Measurements from ENCODE around the gene CDC42.

CDC42 gene

GRCh38 chr1:22038036-22038435 is 14.5 kb upstream of the CDC42 start:
- Histone ChIP-seq H3K23ac (ENCODE audit: low read length in 2 of 2) (no peak overlapping the region), H3K27me3 (ENCODE audit: control insufficient read depth in 1 of 2, insufficient read depth in 1 of 2, low read length in 2 of 2) (no peaks in the 10 kb centered on the region), H3K4me2 (ENCODE audit: low read length, poor library complexity, severe bottlenecking) (no peak overlapping the region), H3K79me1 (replicated peaks; ENCODE audit: low read length, poor library complexity, severe bottlenecking) (no peaks in the 10 kb centered on the region), H2AK5ac (ENCODE audit: low read length, severe bottlenecking) (no peak overlapping the region), H3K4me1 (ENCODE audit: control insufficient read depth, insufficient read depth, low read depth, low read length) (peaks cover 1% of the 10 kb centered on the region), H2BK5ac (ENCODE audit: low read depth, low read length, poor library complexity, severe bottlenecking) (no peak overlapping the region), H2BK120ac (ENCODE audit: low read depth, low read length) (no peak overlapping the region), H3K27ac (ENCODE audit: low read length, poor library complexity, severe bottlenecking) (no peak overlapping the region), H3K14ac (ENCODE audit: low read length in 2 of 2) (no peak overlapping the region), H2BK12ac (ENCODE audit: low read length in 2 of 2) (peak overlapping the region in 1 of 2 experiments; percentile 37), H3K36me3 (ENCODE audit: control insufficient read depth in 1 of 2, insufficient read depth in 2 of 2, low read depth in 1 of 2, low read length in 2 of 2) (no peaks in the 10 kb centered on the region), H3K9me3 (ENCODE audit: control insufficient read depth, low read length) (no peaks in the 10 kb centered on the region), H2AFZ (ENCODE audit: low read depth, low read length) (no peak overlapping the region), H3K18ac (ENCODE audit: low read depth in 1 of 2, low read length in 2 of 2) (no peak overlapping the region), H3K9ac (ENCODE audit: low read length) (no peak overlapping the region), H3K4me3 (ENCODE audit: insufficient read depth in 1 of 2, low read depth in 1 of 2, low read length in 2 of 2) (no peak overlapping the region), H3K4ac (ENCODE audit: low read depth in 1 of 2, low read length in 2 of 2) (no peak overlapping the region), H2BK15ac (ENCODE audit: low read depth, poor library complexity, severe bottlenecking) (no peak overlapping the region), H4K91ac (ENCODE audit: low read length) (no peak overlapping the region), H4K8ac (ENCODE audit: low read length) (no peak overlapping the region)
- DNase-seq = no peak
- 96% methylated on average over 5 of the region's 5 CpGs for WGBS

GRCh38 chr1:22039594-22040285 is 12.8 kb upstream of the CDC42 start:
- Histone ChIP-seq H2BK12ac (ENCODE audit: low read length in 2 of 2) (peak overlapping the region in 1 of 2 experiments; percentile 57), H3K9ac (ENCODE audit: low read length) (no peak overlapping the region), H2BK15ac (ENCODE audit: low read depth, poor library complexity, severe bottlenecking) (no peak overlapping the region), H3K36me3 (ENCODE audit: control insufficient read depth in 1 of 2, insufficient read depth in 2 of 2, low read depth in 1 of 2, low read length in 2 of 2) (no peaks in the 10 kb centered on the region), H3K9me3 (ENCODE audit: control insufficient read depth, low read length) (no peaks in the 10 kb centered on the region), H4K8ac (ENCODE audit: low read length) (no peak overlapping the region), H3K27ac (ENCODE audit: low read length, poor library complexity, severe bottlenecking) (no peak overlapping the region), H2BK120ac (ENCODE audit: low read depth, low read length) (no peak overlapping the region), H3K79me1 (replicated peaks; ENCODE audit: low read length, poor library complexity, severe bottlenecking) (no peaks in the 10 kb centered on the region), H3K27me3 (ENCODE audit: control insufficient read depth in 1 of 2, insufficient read depth in 1 of 2, low read length in 2 of 2) (no peaks in the 10 kb centered on the region), H2AFZ (ENCODE audit: low read depth, low read length) (peak overlapping the region; percentile 51), H3K18ac (ENCODE audit: low read depth in 1 of 2, low read length in 2 of 2) (peak overlapping the region; percentile 23 to 78), H3K4me1 (ENCODE audit: control insufficient read depth, insufficient read depth, low read depth, low read length) (peaks cover 7% of the 10 kb centered on the region), H3K23ac (ENCODE audit: low read length in 2 of 2) (no peak overlapping the region), H4K91ac (ENCODE audit: low read length) (no peak overlapping the region), H2BK5ac (ENCODE audit: low read depth, low read length, poor library complexity, severe bottlenecking) (no peak overlapping the region), H3K14ac (ENCODE audit: low read length in 2 of 2) (no peak overlapping the region), H3K4me2 (ENCODE audit: low read length, poor library complexity, severe bottlenecking) (no peak overlapping the region), H3K4ac (ENCODE audit: low read depth in 1 of 2, low read length in 2 of 2) (peak overlapping the region in 1 of 2 experiments; percentile 82), H3K4me3 (ENCODE audit: insufficient read depth in 1 of 2, low read depth in 1 of 2, low read length in 2 of 2) (peak overlapping the region in 1 of 2 experiments; percentile 16), H2AK5ac (ENCODE audit: low read length, severe bottlenecking) (no peak overlapping the region)
- DNase-seq = peak; percentile 37
- 51% methylated on average over 4 of the region's 6 CpGs for WGBS

- no peak overlapping the region for H3K9ac ChIP-seq (ENCODE audit: low read length)
- no peak overlapping the region for H3K27ac ChIP-seq (ENCODE audit: low read length, poor library complexity, severe bottlenecking)
- H2BK120ac ChIP-seq (ENCODE audit: low read depth, low read length) = no peak overlapping the region
- no peaks in the 10 kb centered on the region for H3K79me1 ChIP-seq (replicated peaks; ENCODE audit: low read length, poor library complexity, severe bottlenecking)
- H3K27me3 ChIP-seq (ENCODE audit: control insufficient read depth in 1 of 2, insufficient read depth in 1 of 2, low read length in 2 of 2) = no peaks in the 10 kb centered on the region
- no peaks in the 10 kb centered on the region for H3K36me3 ChIP-seq (ENCODE audit: control insufficient read depth in 1 of 2, insufficient read depth in 2 of 2, low read depth in 1 of 2, low read length in 2 of 2)
- peak overlapping the region in 1 of 2 experiments; percentile 57 for H2BK12ac ChIP-seq (ENCODE audit: low read length in 2 of 2)
- H3K14ac ChIP-seq (ENCODE audit: low read length in 2 of 2) = no peak overlapping the region
- no peak for DNase-seq
- H3K18ac ChIP-seq (ENCODE audit: low read depth in 1 of 2, low read length in 2 of 2) = peak overlapping the region; percentile 23 to 78
- H3K23ac ChIP-seq (ENCODE audit: low read length in 2 of 2) = no peak overlapping the region
- no peak overlapping the region for H2AK5ac ChIP-seq (ENCODE audit: low read length, severe bottlenecking)
- H3K4me1 ChIP-seq (ENCODE audit: control insufficient read depth, insufficient read depth, low read depth, low read length) = peaks cover 9% of the 10 kb centered on the region
- peak overlapping the region in 1 of 2 experiments; percentile 82 for H3K4ac ChIP-seq (ENCODE audit: low read depth in 1 of 2, low read length in 2 of 2)
- WGBS = 94% methylated on average over 5 of the region's 5 CpGs
- no peak overlapping the region for H4K91ac ChIP-seq (ENCODE audit: low read length)
- no peak overlapping the region for H4K8ac ChIP-seq (ENCODE audit: low read length)
- no peak overlapping the region for H3K4me2 ChIP-seq (ENCODE audit: low read length, poor library complexity, severe bottlenecking)
- peak overlapping the region in 1 of 2 experiments; percentile 16 for H3K4me3 ChIP-seq (ENCODE audit: insufficient read depth in 1 of 2, low read depth in 1 of 2, low read length in 2 of 2)
- no peak overlapping the region for H2BK15ac ChIP-seq (ENCODE audit: low read depth, poor library complexity, severe bottlenecking)
- no peak overlapping the region for H2AFZ ChIP-seq (ENCODE audit: low read depth, low read length)
- no peak overlapping the region for H2BK5ac ChIP-seq (ENCODE audit: low read depth, low read length, poor library complexity, severe bottlenecking)
- H3K9me3 ChIP-seq (ENCODE audit: control insufficient read depth, low read length) = no peaks in the 10 kb centered on the region
Measured at GRCh38 chr1:22040286-22040623, 12.3 kb upstream of the CDC42 start.

GRCh38 chr1:22041505-22041904 is 11.0 kb upstream of the CDC42 start:
- 85% methylated on average over 1 of the region's 1 CpG for WGBS
- Histone ChIP-seq H3K27ac (ENCODE audit: low read length, poor library complexity, severe bottlenecking) (no peak overlapping the region), H2BK5ac (ENCODE audit: low read depth, low read length, poor library complexity, severe bottlenecking) (no peak overlapping the region), H2BK15ac (ENCODE audit: low read depth, poor library complexity, severe bottlenecking) (no peak overlapping the region), H3K9ac (ENCODE audit: low read length) (no peak overlapping the region), H2AK5ac (ENCODE audit: low read length, severe bottlenecking) (no peak overlapping the region), H3K18ac (ENCODE audit: low read depth in 1 of 2, low read length in 2 of 2) (no peak overlapping the region), H3K4me2 (ENCODE audit: low read length, poor library complexity, severe bottlenecking) (no peak overlapping the region), H3K4me1 (ENCODE audit: control insufficient read depth, insufficient read depth, low read depth, low read length) (peaks cover 9% of the 10 kb centered on the region), H3K4me3 (ENCODE audit: insufficient read depth in 1 of 2, low read depth in 1 of 2, low read length in 2 of 2) (no peak overlapping the region), H2AFZ (ENCODE audit: low read depth, low read length) (peak overlapping the region; percentile 4), H3K27me3 (ENCODE audit: control insufficient read depth in 1 of 2, insufficient read depth in 1 of 2, low read length in 2 of 2) (no peaks in the 10 kb centered on the region), H3K4ac (ENCODE audit: low read depth in 1 of 2, low read length in 2 of 2) (peak overlapping the region in 1 of 2 experiments; percentile 61), H2BK120ac (ENCODE audit: low read depth, low read length) (no peak overlapping the region), H4K91ac (ENCODE audit: low read length) (no peak overlapping the region), H3K36me3 (ENCODE audit: control insufficient read depth in 1 of 2, insufficient read depth in 2 of 2, low read depth in 1 of 2, low read length in 2 of 2) (no peaks in the 10 kb centered on the region), H3K79me1 (replicated peaks; ENCODE audit: low read length, poor library complexity, severe bottlenecking) (no peaks in the 10 kb centered on the region), H3K23ac (ENCODE audit: low read length in 2 of 2) (no peak overlapping the region), H2BK12ac (ENCODE audit: low read length in 2 of 2) (peak overlapping the region in 1 of 2 experiments; percentile 52), H3K9me3 (ENCODE audit: control insufficient read depth, low read length) (no peaks in the 10 kb centered on the region), H4K8ac (ENCODE audit: low read length) (no peak overlapping the region), H3K14ac (ENCODE audit: low read length in 2 of 2) (no peak overlapping the region)
- DNase-seq = no peak

All from mesenchymal stem cell (in vitro differentiated cells and primary cell).